DND-41 (cell line): ENCODE data around the gene RAD52.
A peak's percentile ranks its signal among the peaks of the same experiment; 100 is the strongest.

Source experiments
- ATAC-seq: fragments of 200-7000 bp; cut with Tn5 transposase; 3 replicates; pipeline ENCODE4 v1.9.1; 2021; ENCODE audit warnings: low read depth; ENCODE audit not compliant: insufficient read depth
- DNase-seq: peaks from one replicate; pipeline ENCODE4 v3.0.0-alpha.2; 2020
- H2AFZ ChIP-seq: 2 replicates; pipeline ENCODE4 v1.6.0; 2012; ENCODE audit warnings: low read depth, low read length
- H3K27ac ChIP-seq: 2 replicates; pipeline ENCODE4 v1.5.1; 2012; ENCODE audit warnings: low read length, inconsistent platforms
- H3K27me3 ChIP-seq: fragments of 200-600 bp; sonication (generic); 2 replicates; pipeline ENCODE4 v1.6.0; 2012; ENCODE audit warnings: low read length, mild to moderate bottlenecking, inconsistent platforms; ENCODE audit not compliant: insufficient read depth, poor library complexity
- H3K36me3 ChIP-seq: 2 replicates; pipeline ENCODE4 v1.5.1; 2012; ENCODE audit warnings: low read length, inconsistent platforms; ENCODE audit not compliant: insufficient read depth
- H3K4me1 ChIP-seq: 2 replicates; pipeline ENCODE4 v1.5.1; 2012; ENCODE audit warnings: mild to moderate bottlenecking, low read length; ENCODE audit not compliant: insufficient read depth
- H3K4me2 ChIP-seq: 2 replicates; pipeline ENCODE4 v1.6.0; 2012; ENCODE audit warnings: mild to moderate bottlenecking, moderate library complexity, low read length, inconsistent platforms; ENCODE audit not compliant: insufficient read depth
- H3K4me3 ChIP-seq, 2 experiments: fragments of 200-600 bp in 1 of 2; shearing (Covaris generic) in 1 of 2; 2 replicates each; pipeline ENCODE4 v1.5.1; 2012 to 2016; ENCODE audit warnings: inconsistent platforms in 2 of 2, low read length in 2 of 2, mild to moderate bottlenecking in 2 of 2, low read depth in 1 of 2, moderate library complexity in 1 of 2
- H3K79me2 ChIP-seq: 2 replicates; pipeline ENCODE4 v1.6.0; 2012; ENCODE audit warnings: low read length, inconsistent platforms; ENCODE audit not compliant: insufficient read depth
- H3K9ac ChIP-seq: 2 replicates; pipeline ENCODE4 v1.6.0; 2012; ENCODE audit warnings: low read depth, mild to moderate bottlenecking, inconsistent platforms, low read length, moderate library complexity
- H3K9me3 ChIP-seq: 2 replicates; pipeline ENCODE4 v1.5.1; 2012; ENCODE audit warnings: low read length, moderate library complexity, mild to moderate bottlenecking, inconsistent platforms; ENCODE audit not compliant: insufficient read depth, severe bottlenecking
- H4K20me1 ChIP-seq: 2 replicates; pipeline ENCODE4 v1.6.0; 2012; ENCODE audit warnings: low read length; ENCODE audit not compliant: insufficient read depth
- CTCF ChIP-seq: IDR thresholded peaks from 2 replicates; pipeline ENCODE4 v1.5.1; 2012; ENCODE audit warnings: borderline replicate concordance, low read length, moderate library complexity, mild to moderate bottlenecking; ENCODE audit not compliant: poor library complexity, severe bottlenecking; ENCODE audit errors: extremely low read depth
- EZH2 ChIP-seq: IDR thresholded peaks from 3 replicates; pipeline ENCODE4 v1.6.1; 2012; ENCODE audit warnings: borderline replicate concordance, low read depth, mild to moderate bottlenecking, moderate library complexity, low read length, inconsistent platforms; ENCODE audit not compliant: severe bottlenecking

RAD52 gene

GRCh38 chr12:904010-904414, 45.5 kb downstream of the RAD52 start:
- Histone ChIP-seq H3K4me3 (no peak overlapping the region), H3K27me3 (no peaks in the 10 kb centered on the region), H3K9ac (no peak overlapping the region), H3K9me3 (no peaks in the 10 kb centered on the region), H4K20me1 (peaks cover 22% of the 10 kb centered on the region), H3K4me2 (no peak overlapping the region), H3K27ac (no peak overlapping the region), H3K36me3 (peaks cover 98% of the 10 kb centered on the region), H3K79me2 (no peaks in the 10 kb centered on the region; the same call in 1 of the 2 replicates), H2AFZ (no peak overlapping the region), H3K4me1 (no peaks in the 10 kb centered on the region)
- TF ChIP-seq EZH2 (no peak), CTCF (no peak)
- ATAC-seq (peak; percentile 62), DNase-seq (no peak)

- H3K79me2 ChIP-seq, result no peaks in the 10 kb centered on the region; the same call in 1 of the 2 replicates
- H3K36me3 ChIP-seq, result peaks cover 96% of the 10 kb centered on the region
- DNase-seq (no peak), ATAC-seq (no peak)
- TF ChIP-seq CTCF (no peak), EZH2 (no peak)
- no peak overlapping the region for H3K9ac ChIP-seq
- no peak overlapping the region for H3K27ac ChIP-seq
- H3K9me3 ChIP-seq, result no peaks in the 10 kb centered on the region
- no peak overlapping the region for H3K4me2 ChIP-seq
- H2AFZ ChIP-seq, result no peak overlapping the region
- no peaks in the 10 kb centered on the region for H3K4me1 ChIP-seq
- H4K20me1 ChIP-seq, result peaks cover 18% of the 10 kb centered on the region
- H3K27me3 ChIP-seq, result no peaks in the 10 kb centered on the region
- no peak overlapping the region for H3K4me3 ChIP-seq
Measured at GRCh38 chr12:903055-903454, 46.4 kb downstream of the RAD52 start.

GRCh38 chr12:902581-902980, 46.9 kb downstream of the RAD52 start:
- Histone ChIP-seq H3K4me3 (no peak overlapping the region), H3K9ac (no peak overlapping the region), H3K27ac (no peak overlapping the region), H3K9me3 (no peaks in the 10 kb centered on the region), H3K79me2 (no peaks in the 10 kb centered on the region; the same call in 1 of the 2 replicates), H3K36me3 (peaks cover 96% of the 10 kb centered on the region), H3K4me1 (no peaks in the 10 kb centered on the region), H2AFZ (no peak overlapping the region), H4K20me1 (peaks cover 14% of the 10 kb centered on the region), H3K27me3 (no peaks in the 10 kb centered on the region), H3K4me2 (no peak overlapping the region)
- TF ChIP-seq EZH2 (no peak), CTCF (no peak)
- no peak for DNase-seq
- no peak for ATAC-seq

- Histone ChIP-seq H3K4me1 (no peaks in the 10 kb centered on the region), H3K4me3 (no peak overlapping the region), H3K36me3 (peaks cover 87% of the 10 kb centered on the region), H3K9ac (no peak overlapping the region), H3K27ac (no peak overlapping the region), H3K9me3 (no peaks in the 10 kb centered on the region), H3K4me2 (no peak overlapping the region), H2AFZ (no peak overlapping the region), H3K79me2 (no peaks in the 10 kb centered on the region; the same call in 1 of the 2 replicates), H3K27me3 (no peaks in the 10 kb centered on the region), H4K20me1 (no peaks in the 10 kb centered on the region; the same call in 1 of the 2 replicates)
- TF ChIP-seq EZH2, result no peak
- no peak for TF ChIP-seq CTCF
- DNase-seq (no peak), ATAC-seq (no peak)
Measured at GRCh38 chr12:897386-897785, 52.1 kb downstream of the RAD52 start.
